ENCODE measurements around the gene LRP1.

GRCh38 chr12:57157588-57158173 lies 29.4 kb downstream of the LRP1 start:
- no peak for TF ChIP-seq POLR2AphosphoS5 (IDR thresholded peaks at IDR 0.05)
- TF ChIP-seq CTCF (IDR thresholded peaks at IDR 0.05) = no peak
- TF ChIP-seq POLR2A (IDR thresholded peaks at IDR 0.05) = no peak

Data from prostate gland (tissue), 2 donors.